Left renal cortex interstitium (tissue), 4 donors: ENCODE measurements around the gene DCD. TPM values are rescaled to one million over a fixed set of nuclear protein-coding genes. Genes with fewer than 3 reads are reported as not detected.
"Not testable (repeated sequence)": the region's sequence is repeated elsewhere in the genome, so short reads cannot be mapped to it uniquely, and the experiment has no call there.

Experiments
- DNase-seq, 4 donors: peaks; one replicate each; pipeline ENCODE4 v3.0.0-alpha.2; 2013; ENCODE audit warnings: low read depth in 4 of 4, low spot score in 2 of 4, missing footprints in 1 of 4
- polyA plus RNA-seq, 4 donors: library from polyadenylated mRNA; unstranded; fragments of 120-200 nt; gene quantifications; one replicate each; pipeline ENCODE4 v1.2.1, GENCODE V29; 2013; ENCODE audit not compliant: insufficient read length in 4 of 4

DCD gene
- polyA plus RNA-seq = not detected

- no peak for DNase-seq
These were observed at the start of gene DCD for GRCh38 chr12:54648265-54648664. DCD (minus strand) TSS chr12:54648365; CDS start chr12:54648303, 62 bp downstream.

DNA sequence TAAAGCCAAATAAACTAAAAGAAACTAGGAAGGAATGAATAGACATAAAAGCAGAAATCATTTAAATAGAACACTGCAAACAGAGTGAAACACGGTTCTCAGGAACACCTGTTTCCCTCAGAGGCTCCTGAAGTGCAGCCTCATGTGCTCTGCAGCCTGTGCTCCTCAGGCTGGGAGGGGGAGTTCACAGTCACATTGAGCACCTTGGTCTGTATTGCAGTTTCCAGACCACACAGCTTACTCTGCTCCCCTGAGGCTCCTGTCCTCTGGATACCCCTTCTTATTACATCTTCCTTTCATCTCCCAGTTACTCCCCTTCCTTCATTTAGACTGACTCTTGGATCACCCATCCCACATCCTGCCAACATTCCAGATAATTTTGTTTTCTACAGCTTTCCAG is 49.7 kb upstream of the DCD start:
- no peak for DNase-seq

DNA sequence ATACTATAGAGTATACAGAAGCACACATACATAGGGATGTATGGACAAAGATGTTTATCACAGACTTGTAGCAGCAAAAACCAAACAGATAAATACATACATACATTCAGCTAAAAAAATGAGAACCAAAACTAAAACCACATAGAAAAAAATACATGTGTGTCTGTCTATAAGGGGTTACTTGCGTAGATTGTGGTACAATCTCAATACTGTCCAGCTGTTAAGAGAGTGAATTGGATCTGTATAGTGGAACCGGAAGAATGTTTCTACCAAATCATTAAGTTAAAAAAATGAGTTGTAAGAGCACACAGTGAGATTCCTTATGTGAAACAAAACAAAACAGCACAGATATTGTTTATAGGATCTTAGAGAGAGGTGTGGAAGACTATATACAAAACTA is 44.2 kb upstream of the DCD start:
- DNase-seq = no peak

DNA sequence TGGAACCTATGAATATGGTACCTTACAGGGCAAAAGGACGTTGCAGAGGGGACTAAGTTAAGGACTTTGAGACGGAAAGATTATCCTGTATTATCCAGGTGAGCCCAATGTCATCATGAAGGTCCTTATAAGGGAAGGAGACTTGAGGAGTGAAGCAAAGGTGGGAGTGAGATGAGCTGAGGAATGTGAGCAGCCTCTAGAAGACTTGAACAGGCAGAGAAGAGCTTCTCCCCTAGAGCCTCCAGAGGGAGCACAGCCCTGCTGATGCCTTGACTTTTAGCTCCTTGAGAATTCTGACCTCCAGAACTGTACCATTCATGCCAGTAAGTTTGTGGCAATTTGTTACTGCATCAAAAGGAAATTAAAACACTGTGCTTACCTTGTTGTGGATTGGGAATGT is 41.8 kb upstream of the DCD start:
- no peak for DNase-seq

DNA sequence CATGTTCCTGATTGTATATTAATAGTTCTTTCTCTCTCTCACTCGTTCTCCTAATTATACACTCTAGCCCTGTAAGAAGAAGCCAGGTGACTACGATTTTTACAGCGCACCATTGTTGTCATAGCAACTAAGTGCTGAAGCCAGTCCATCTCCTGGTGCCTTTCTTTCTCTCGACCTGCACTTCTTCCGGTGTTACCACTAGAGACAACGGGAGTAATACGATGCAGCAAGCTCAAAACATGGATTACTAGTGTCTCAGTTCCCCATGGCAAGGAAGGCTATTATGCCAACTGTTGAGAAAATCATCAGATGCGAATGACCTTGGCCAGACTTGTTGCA is 40.8 kb upstream of the DCD start:
- DNase-seq = no peak

GRCh38 chr12:54688309-54689033 is 40.3 kb upstream of the DCD start:
- DNase-seq = no peak

- DNase-seq = no peak
These were observed 36.8 kb upstream of the DCD start for GRCh38 chr12:54684636-54685630.

GRCh38 chr12:54683398-54683797 is 35.2 kb upstream of the DCD start:
- no peak for DNase-seq

GRCh38 chr12:54682674-54683073 is 34.5 kb upstream of the DCD start:
- no peak for DNase-seq

- no peak for DNase-seq
These were observed 32.2 kb upstream of the DCD start for GRCh38 chr12:54680374-54680773.

DNA sequence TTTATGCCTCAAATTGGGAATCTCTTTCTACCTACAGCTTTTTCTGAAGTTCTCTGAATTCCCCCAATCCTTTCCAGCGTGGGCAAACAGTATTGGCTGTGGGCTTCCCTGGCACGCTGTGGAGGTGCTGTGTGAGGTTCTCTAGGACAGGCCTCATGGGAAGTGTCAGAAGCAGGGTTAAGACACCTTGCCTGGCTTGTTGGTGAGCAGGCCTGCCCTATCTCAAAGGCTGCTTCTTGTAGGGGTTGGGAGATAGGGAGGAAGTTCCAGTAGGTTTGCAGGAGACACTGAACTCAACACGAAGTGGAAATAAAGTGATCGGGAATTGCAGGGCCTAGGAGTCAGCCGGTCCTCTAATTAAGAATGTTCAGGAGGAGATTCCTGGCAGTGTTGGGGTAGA is 30.0 kb upstream of the DCD start:
- DNase-seq = no peak

- DNase-seq = no peak
These were observed 19.8 kb upstream of the DCD start for GRCh38 chr12:54667945-54668344.

- DNase-seq = no peak
These were observed 17.8 kb upstream of the DCD start for GRCh38 chr12:54666008-54666407.

DNA sequence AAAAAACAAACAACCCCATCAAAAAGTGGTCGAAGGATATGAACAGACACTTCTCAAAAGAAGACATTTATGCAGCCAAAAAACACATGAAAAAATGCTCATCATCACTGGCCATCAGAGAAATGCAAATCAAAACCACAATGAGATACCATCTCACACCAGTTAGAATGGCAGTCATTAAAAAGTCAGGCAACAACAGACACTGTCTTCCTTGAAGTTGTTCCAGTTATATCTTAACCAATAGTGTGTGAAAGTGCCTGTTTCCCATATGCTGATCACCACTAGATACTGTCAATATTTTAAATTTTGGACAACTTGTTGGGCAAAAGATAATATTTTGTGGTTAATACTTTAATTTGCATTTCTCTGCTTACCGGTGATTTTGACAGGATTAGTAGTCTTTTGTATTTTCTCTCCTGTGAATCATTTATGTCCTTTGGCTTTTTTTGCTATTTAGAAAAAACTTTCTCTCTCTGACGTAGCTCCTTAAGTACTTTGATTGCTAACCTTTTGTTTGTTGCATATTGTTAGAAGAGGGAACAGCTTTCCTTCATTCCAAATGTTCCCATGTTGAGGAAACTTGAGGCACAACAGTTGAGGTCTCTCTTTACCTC is 17.0 kb upstream of the DCD start:
- DNase-seq = not testable (repeated sequence)

GRCh38 chr12:54663603-54664002 is 15.4 kb upstream of the DCD start:
- DNase-seq = no peak

DNA sequence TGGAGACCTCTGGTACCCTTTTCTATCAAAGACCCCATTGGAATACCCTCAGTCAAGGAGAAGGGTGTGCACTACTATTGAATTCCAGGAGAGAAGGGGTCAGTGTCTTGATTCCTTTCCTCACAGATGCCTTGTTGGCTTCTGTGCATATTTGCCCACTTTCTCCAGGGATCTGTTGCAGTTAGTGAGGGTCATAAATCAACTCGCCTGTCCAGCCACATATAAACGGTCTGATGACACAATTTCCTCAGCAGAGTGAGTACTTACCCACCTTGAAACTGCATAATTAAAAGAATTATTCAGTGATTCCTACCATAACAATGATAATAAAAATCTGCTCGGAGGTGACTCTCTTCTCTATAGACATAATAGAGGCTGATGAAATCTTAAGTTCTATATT is 13.9 kb upstream of the DCD start:
- no peak for DNase-seq

DNA sequence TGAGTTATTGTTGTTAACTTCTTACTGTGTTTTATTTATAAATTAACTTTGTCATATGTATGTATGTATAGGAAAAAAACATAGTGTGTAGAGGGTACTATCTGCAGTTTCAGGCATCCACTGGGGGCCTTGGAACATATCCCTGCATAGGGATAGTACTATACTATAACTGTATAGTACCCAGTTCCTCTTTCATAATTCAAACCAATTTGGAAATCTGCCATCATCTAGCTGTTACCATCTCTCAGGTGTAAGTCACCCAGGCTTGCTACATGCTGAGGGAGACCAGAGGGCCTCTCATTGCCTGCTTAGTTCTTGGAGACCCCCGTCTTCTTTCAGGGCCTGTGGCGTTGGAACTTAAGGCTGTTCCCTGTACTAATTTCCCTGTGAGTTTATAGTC is 12.9 kb upstream of the DCD start:
- DNase-seq = no peak

- DNase-seq = no peak
These were observed 12.3 kb upstream of the DCD start for GRCh38 chr12:54660320-54660962.

DNA sequence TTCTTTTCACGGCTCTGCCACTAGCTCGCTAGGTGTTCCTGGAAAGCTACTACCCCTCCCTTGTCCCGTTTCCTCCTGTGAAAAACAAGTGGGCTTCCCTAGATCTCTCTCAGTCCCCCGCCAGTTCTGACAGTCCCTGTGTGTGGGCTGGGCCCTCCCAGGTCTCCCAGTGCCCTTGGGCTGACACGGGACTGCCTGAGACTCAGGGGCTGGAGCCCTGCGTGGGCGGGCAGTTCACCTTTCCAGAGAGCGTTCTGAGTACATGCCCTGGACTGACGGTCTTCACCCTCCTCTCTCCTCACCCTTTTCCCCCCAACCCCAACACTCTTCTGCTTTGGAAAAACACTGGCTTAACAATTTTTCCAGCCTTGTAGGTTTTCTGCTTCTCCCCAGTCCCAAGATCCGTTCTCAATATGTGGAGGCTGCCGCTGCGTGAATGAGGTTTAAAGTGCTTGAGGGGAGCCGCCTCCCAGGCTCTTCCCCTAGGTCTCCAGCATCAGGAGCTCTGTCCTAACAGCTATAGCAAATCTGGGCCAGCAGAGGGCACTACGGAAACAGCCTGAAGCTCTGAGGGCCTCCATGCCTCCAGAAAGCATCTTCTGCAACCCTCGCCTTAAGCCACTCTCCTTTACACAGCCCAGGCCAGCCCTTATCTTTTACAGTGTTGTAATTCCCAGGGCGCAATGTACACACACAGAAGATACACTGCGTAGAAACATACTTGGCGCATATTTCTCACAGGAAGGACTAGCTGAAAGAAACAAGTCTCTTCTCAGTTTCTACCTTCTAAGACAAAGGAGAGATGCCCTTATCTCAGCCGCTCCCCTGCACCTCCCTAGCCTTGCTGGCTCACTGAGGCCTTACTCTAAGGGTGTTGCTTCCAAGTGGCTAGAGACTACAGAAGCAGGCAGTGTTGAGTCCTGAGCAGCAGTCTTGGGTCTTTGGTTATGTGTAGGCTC is 10.4 kb upstream of the DCD start:
- DNase-seq = no peak

- no peak for DNase-seq
These were observed 9.0 kb upstream of the DCD start for GRCh38 chr12:54657105-54657607.
